ENCODE measurements around the gene SNX25.
"Not testable (repeated sequence)": the region's sequence is repeated elsewhere in the genome, so short reads cannot be mapped to it uniquely, and the experiment has no call there.

SNX25 gene

GRCh38 chr4:185238215-185238681, 28.9 kb downstream of the SNX25 start:
- Histone ChIP-seq H3K36me3 (ENCODE audit: control insufficient read depth, insufficient read depth, low read length) (peaks cover 4% of the 10 kb centered on the region), H3K4me3 (replicated peaks; ENCODE audit: low read depth, low read length) (no peak overlapping the region), H3K27me3 (replicated peaks; ENCODE audit: control insufficient read depth, insufficient read depth, low read length) (no peaks in the 10 kb centered on the region)
- TF ChIP-seq CTCF (IDR thresholded peaks at IDR 0.05; ENCODE audit: insufficient read depth, low read length, poor library complexity, severe bottlenecking), result no peak
- DNase-seq (ENCODE audit: extremely low read depth, insufficient read length), result no peak

- Histone ChIP-seq H3K4me3 (replicated peaks; ENCODE audit: low read depth, low read length) (no peak overlapping the region), H3K27me3 (replicated peaks; ENCODE audit: control insufficient read depth, insufficient read depth, low read length) (no peaks in the 10 kb centered on the region), H3K36me3 (ENCODE audit: control insufficient read depth, insufficient read depth, low read length) (peaks cover 4% of the 10 kb centered on the region)
- no peak for DNase-seq (ENCODE audit: extremely low read depth, insufficient read length)
- TF ChIP-seq CTCF (IDR thresholded peaks at IDR 0.05; ENCODE audit: insufficient read depth, low read length, poor library complexity, severe bottlenecking), result no peak
Observed at GRCh38 chr4:185238750-185239149, 29.4 kb downstream of the SNX25 start.

- H3K4me3 ChIP-seq (replicated peaks; ENCODE audit: low read depth, low read length); H3K27me3 ChIP-seq (replicated peaks; ENCODE audit: control insufficient read depth, insufficient read depth, low read length); H3K36me3 ChIP-seq (ENCODE audit: control insufficient read depth, insufficient read depth, low read length); DNase-seq (ENCODE audit: extremely low read depth, insufficient read length): not testable (repeated sequence)
Observed at GRCh38 chr4:185240486-185240885, 31.1 kb downstream of the SNX25 start.

GRCh38 chr4:185242749-185243533, 33.5 kb downstream of the SNX25 start:
- no peaks in the 10 kb centered on the region for H3K27me3 ChIP-seq (replicated peaks; ENCODE audit: control insufficient read depth, insufficient read depth, low read length)
- no peak for TF ChIP-seq CTCF (IDR thresholded peaks at IDR 0.05; ENCODE audit: insufficient read depth, low read length, poor library complexity, severe bottlenecking)
- no peak overlapping the region for H3K4me3 ChIP-seq (replicated peaks; ENCODE audit: low read depth, low read length)
- DNase-seq (ENCODE audit: extremely low read depth, insufficient read length), result no peak
- H3K36me3 ChIP-seq (ENCODE audit: control insufficient read depth, insufficient read depth, low read length), result no peaks in the 10 kb centered on the region; the same call in 1 of the 2 replicates

GRCh38 chr4:185243879-185244278, 34.5 kb downstream of the SNX25 start:
- TF ChIP-seq CTCF (IDR thresholded peaks at IDR 0.05; ENCODE audit: insufficient read depth, low read length, poor library complexity, severe bottlenecking), result no peak
- DNase-seq (ENCODE audit: extremely low read depth, insufficient read length), result no peak
- Histone ChIP-seq H3K27me3 (replicated peaks; ENCODE audit: control insufficient read depth, insufficient read depth, low read length) (no peaks in the 10 kb centered on the region), H3K4me3 (replicated peaks; ENCODE audit: low read depth, low read length) (no peak overlapping the region), H3K36me3 (ENCODE audit: control insufficient read depth, insufficient read depth, low read length) (peaks cover 3% of the 10 kb centered on the region)

- peaks cover 3% of the 10 kb centered on the region for H3K36me3 ChIP-seq (ENCODE audit: control insufficient read depth, insufficient read depth, low read length)
- TF ChIP-seq CTCF (IDR thresholded peaks at IDR 0.05; ENCODE audit: insufficient read depth, low read length, poor library complexity, severe bottlenecking), result no peak
Observed at GRCh38 chr4:185244763-185245162, 35.4 kb downstream of the SNX25 start.

More at GRCh38 chr4:185244763-185245162, 35.4 kb downstream of the SNX25 start:
- DNase-seq (ENCODE audit: extremely low read depth, insufficient read length), result no peak
- Histone ChIP-seq H3K27me3 (replicated peaks; ENCODE audit: control insufficient read depth, insufficient read depth, low read length) (no peaks in the 10 kb centered on the region), H3K4me3 (replicated peaks; ENCODE audit: low read depth, low read length) (no peak overlapping the region)

Measured in GM06990 (cell line).